NCI-H460 (cell line): Measurements from ENCODE around the gene TBC1D5. TPM values are rescaled to one million over a fixed set of nuclear protein-coding genes. Genes with fewer than 3 reads are reported as not detected.

Experiments
- DNase-seq: peaks from one replicate; pipeline ENCODE4 v3.0.0-alpha.2; 2016; ENCODE audit warnings: low read depth; ENCODE audit errors: extremely low read depth
- total RNA-seq: library from RNA; depleted of rRNA; stranded (reverse); fragments of >200 nt; shearing (Covaris generic); gene quantifications from 2 replicates; pipeline ENCODE4 v1.2.3, GENCODE V29; 2014

The TBC1D5 gene
- total RNA-seq, 1 experiment from 2014 or later = 48.7 TPM

DNA sequence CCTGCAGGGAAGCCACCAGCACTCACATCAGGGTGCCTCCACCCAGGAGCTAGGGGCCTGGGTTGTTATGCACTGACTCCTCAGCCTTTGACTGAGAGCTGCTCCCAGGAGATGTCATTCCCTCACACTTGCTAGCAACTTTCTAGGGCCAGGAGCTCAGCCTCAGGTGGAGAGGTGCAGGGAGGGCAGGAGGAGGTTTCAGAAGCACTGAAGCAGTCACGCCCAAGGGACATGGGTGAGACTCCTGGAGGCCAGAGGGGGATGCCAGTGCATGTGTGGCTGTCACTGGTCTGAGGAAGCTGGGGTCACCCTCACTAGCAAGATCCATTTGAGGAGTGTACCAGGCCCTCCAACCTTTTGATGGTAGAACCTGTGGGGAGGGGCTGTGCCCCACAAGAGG, 586.5 kb downstream of the TBC1D5 start:
- no peak for DNase-seq

GRCh38 chr3:17154941-17155340, 587.5 kb downstream of the TBC1D5 start:
- no peak for DNase-seq

GRCh38 chr3:17154221-17154620, 588.2 kb downstream of the TBC1D5 start:
- no peak for DNase-seq

- DNase-seq = no peak
These were observed 589.2 kb downstream of the TBC1D5 start for GRCh38 chr3:17153209-17153608.

GRCh38 chr3:17151598-17152373, 590.6 kb downstream of the TBC1D5 start:
- no peak for DNase-seq

GRCh38 chr3:17149076-17149475, 593.4 kb downstream of the TBC1D5 start:
- no peak for DNase-seq

- no peak for DNase-seq
These were observed 597.8 kb downstream of the TBC1D5 start for GRCh38 chr3:17144665-17144993.

GRCh38 chr3:17143893-17144664, 598.4 kb downstream of the TBC1D5 start:
- no peak for DNase-seq

DNA sequence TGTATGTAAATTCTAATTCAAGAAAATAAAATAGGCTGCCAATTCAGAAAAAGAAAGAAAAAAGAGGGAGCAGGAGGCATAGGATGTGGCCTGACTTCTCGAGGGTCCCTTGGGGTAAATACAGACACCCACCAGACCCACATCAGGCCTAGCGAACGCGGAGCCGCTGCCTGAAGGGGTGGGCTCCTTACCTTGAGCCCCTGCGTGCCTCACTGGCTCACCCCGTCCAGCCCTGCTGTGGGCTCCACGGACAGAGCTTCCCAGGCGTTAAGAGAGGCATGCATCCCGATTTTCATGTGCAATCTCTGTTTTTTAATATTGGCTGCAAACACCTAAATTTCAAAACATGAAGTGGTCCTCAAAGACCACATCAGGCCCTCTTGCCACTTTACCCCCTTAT, 599.9 kb downstream of the TBC1D5 start:
- no peak for DNase-seq

DNA sequence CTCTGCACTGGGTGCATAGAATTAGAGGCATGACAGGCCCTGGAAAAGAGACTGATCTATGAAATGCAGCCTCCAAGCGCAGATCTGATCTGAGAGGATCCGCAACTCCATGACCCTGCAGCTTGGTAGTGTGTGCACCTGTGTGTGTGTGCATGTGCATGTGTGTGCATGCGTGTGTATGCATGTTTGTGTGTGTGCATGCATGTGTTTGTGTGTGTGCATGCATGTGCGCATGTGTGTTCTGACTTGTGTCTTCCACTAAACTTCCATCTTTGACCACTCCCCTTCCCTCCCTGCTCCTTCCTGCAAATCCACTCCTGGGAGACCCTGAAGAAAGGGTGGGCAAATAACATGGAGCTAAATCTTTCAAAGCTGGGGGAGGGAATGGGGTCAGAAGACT, 600.7 kb downstream of the TBC1D5 start:
- no peak for DNase-seq

DNA sequence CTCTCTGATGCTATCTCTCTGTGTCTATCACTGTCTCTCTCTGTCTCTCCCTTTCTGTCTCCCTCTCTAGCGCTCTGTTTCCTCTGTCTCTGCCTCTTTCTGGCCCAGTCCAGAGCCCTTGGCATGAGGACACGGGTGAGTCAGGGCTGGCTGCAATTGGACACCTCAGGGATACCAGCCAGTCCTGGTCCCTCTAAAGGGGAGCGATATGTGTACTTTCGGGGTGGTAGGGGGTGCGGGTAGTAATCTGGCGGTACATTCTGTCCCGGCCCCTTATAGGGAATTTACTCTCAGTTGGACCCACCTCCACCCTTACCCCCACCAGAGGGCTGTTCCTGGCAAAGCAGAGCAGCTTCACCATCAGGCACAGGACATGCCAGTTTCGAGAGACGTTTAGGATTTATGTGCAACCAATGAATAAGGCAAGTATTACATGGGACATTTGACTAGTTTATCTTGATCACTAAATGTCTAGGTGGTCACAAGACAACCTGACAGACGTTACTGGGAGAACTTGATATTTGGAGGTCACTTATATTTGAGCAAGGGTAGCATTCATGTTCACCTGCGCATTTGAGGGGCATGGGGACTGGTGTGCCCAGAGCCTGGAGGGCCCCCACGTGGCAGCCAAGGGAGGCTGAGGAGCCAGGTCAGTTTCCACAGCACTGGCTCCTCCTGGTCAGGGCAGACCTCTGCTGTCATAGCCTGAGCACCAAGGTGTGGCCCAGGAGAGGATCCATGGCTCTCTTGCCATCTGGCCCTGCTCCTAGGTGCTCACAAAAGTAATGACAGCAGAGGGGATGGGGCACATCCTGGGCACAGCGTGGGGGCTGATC, 601.5 kb downstream of the TBC1D5 start:
- DNase-seq = no peak

- DNase-seq = no peak
These were observed 604.0 kb downstream of the TBC1D5 start for GRCh38 chr3:17138246-17139039.

GRCh38 chr3:17137321-17137826, 605.1 kb downstream of the TBC1D5 start:
- DNase-seq = no peak

DNA sequence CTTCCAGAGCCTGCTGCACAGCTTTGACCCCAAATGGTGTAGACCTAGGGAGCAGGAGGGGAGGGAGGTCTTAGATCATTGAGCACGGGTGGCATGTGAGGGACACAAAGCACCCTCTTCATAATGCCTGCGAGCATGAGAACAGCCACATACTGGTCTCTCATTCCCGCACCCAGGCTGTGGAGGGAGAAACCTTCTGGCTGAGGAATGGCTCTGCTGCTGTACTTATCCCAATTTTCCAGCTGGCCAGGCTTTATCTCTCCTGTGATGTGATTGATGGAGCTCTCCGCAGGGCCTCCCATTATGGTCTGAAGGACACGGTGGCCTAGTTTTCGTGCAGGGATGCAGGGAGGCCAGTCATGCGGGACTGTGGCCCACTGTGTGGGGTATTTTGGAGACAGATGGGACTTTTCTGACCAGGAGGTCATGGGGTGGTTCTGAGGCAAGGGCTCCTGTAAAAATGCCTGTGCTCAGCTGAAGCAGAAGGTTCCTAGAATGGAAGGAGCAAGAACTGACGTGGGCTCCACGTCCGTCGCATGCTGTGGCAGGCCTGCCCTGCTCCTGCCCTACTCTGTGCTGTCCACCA, 606.2 kb downstream of the TBC1D5 start:
- no peak for DNase-seq

DNA sequence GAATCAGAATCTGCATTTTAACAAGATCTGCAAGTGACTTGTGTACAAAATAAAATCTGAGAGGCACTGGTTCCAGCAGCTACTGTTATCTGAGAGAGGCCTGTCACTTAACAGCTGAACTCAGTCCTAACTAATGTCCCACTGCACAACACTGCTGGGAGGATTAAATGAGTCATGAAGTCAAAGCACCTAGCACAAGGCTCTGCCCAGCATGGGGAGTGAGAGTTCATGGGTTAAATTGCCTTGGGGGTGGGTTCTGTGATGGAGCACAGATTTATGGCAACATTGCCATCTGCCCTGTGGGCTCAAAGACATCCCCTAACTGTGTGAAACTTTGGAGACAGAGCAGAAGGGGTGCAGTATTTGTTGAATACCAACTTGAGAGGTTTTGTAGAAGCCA, 606.7 kb downstream of the TBC1D5 start:
- no peak for DNase-seq

DNA sequence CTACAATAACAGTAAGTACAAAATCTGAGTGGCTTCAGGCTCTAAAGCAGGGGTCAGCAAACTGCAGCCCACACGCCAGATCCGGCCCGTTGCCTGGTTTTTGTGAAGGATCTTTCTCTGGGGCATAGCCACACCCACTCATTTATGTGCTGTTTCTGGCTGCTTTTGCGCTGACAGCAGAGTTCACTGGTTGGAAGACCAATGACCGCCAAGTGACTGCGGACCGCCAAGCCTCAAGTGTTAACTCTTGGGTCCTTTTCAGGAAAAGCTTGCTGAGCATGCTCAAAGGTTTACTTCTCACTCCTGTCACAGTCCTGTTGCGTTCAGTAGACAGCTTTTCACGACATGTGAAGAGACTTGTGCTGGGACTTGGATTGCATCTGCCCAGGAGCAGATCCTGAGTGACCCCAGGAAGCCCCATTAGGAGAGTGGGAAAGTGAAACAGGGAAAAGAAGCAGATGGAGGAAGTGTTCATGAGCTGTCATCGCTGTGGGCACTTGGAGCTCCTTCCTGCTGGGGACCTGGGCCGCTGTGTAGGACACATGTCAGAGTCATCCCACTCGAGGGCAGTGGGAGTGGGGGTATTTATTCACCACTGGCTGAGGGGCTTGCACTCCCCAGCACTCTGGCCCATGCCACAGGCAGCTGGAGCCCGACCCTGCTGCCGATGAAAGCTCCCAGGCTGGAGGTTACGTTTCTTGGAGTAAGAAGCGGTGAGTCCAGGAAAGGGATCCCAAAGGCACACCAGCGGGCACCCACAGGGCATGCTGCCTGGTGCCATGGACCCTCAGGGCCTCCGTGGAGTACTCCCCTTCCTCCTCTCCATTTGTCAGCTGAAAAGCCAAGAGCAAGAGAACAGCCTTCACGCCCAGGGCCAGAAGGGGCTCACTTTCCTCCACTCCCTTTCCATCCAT, 608.5 kb downstream of the TBC1D5 start:
- no peak for DNase-seq

DNA sequence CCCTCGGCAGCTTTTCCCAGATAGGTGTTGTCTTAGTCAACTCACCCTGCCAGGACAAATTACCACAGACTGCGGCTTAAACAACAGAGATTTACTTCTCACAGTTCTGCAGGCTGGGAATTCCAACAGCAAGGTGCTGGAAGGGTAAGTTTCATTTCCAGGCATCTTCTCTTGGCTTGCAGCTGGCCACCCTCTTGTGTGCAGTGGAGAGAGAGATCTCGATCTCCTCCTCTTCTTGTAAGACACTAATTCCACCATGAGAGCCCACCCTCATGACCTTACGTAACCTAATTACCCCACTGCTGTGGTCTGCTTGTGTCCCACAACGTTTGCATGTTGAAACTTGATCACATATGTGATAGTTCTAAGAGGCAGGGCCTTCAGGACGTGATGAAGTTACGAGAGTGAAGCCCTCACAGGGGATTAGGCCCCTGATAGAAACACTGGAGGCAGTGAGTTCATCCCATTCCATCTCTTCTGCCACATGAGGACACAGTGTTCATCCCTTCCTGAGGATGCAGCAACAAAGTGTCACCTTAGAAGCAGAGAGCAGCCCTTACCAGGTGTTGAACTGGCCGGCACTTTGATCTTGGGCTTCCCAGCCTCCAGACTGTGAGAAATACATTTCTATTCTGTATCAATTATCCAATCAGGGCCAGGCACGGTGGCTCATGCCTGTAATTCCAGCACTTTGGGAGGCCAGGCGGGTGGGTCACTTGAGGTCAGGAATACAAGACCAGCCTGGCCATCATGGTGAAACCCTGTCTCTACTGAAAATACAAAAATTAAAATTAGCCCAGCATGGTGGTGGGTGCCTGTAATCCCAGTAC, 609.9 kb downstream of the TBC1D5 start:
- DNase-seq = no peak

- no peak for DNase-seq
These were observed 611.5 kb downstream of the TBC1D5 start for GRCh38 chr3:17130956-17131355.
